NCI-H774 (cell line): Measurements from ENCODE around the gene ADCY7.

ENCODE experiments used
- DNase-seq: peaks from one replicate; lab custom pipeline; 2025; lab: John Stamatoyannopoulos, UW

ADCY7 gene

DNA sequence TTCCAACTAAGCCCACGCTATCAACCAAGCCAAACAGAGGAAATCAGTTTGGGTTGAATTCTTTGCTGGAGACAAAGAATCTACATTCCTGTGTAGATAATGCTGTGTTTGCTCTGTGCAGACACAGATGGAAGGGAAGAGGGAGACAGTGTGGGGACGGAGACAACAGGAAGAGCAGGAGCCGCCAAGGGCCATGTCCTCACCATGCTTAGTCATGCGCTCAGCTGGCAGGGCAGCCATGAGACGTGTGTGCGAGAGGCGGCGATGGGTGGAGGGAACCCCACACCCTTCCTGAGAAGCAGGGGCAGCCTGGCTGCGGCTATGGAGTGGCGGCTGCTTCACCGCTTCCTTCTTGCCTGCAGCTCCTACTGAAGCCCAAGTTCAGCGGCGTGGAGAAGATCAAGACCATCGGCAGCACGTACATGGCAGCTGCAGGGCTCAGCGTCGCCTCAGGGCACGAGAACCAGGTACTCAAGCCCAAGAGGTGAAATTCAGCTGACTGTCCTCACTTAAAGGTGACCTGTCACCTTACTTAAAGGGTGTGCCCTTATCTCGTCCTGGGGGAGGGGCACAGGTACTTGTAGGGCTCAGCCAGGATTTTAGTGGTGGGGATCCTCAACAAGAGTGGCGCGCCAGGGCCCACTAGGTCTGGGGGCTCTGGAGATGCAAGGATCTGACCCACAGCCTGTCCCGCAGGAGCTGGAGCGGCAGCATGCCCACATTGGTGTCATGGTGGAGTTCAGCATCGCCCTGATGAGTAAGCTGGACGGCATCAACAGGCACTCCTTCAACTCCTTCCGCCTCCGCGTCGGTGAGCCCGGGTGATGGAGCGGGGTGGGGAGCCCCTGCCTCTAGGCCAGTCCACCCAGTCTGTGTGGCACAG lies 47.5 kb downstream of the ADCY7 start:
- no peak for DNase-seq

DNA sequence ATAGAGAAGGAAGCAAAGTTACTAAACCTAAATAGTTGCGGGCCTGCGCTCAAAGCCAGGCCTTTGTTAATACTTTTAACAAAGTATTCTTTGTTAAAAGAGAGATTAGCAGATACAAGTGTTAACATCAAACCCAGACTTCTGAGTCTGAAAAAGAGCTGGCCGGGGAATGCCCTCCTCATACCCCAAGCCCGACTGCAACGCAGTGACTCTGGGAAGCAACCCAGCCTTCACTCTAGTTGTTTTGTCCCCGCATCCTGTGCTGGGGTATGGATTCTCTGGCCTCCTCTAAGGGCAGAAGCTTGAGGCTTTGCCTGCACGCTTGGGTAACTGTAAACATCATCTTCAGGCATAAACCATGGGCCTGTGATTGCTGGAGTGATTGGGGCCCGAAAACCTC lies 48.3 kb downstream of the ADCY7 start:
- DNase-seq: no peak

DNA sequence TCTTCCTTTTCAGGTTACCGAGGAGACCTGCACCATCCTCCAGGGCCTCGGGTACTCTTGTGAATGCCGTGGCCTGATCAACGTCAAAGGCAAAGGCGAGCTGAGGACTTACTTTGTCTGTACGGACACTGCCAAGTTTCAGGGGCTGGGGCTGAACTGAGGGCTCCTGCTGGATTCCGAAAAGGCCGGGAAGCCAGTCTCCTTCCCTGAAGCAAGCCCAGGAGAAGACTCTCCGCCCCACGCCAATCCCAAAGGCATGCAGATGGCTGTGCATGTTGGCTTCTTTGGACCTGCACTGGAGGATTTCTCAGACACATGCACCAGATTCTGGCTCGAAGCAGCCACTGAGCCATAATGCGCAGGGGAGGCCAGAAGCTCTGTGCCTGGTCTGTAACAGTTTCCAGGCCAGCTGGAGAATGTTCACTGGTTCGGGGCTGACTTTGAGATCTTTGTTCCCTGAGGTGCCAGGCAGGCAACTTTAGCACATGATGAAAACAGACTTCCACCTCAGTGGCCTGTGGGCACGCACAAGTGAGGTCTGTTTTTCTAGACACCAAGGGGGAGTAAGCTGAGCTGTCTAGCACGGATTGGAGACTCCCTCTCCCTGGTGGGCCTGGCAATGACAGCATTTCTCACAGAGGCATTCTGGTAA lies 49.1 kb downstream of the ADCY7 start:
- DNase-seq: no peak

- no peak for DNase-seq
These were observed 49.9 kb downstream of the ADCY7 start for GRCh38 chr16:50316102-50316847.

GRCh38 chr16:50316848-50317630 lies 50.7 kb downstream of the ADCY7 start:
- DNase-seq: no peak

- no peak for DNase-seq
These were observed 52.6 kb downstream of the ADCY7 start for GRCh38 chr16:50318796-50319578.

DNA sequence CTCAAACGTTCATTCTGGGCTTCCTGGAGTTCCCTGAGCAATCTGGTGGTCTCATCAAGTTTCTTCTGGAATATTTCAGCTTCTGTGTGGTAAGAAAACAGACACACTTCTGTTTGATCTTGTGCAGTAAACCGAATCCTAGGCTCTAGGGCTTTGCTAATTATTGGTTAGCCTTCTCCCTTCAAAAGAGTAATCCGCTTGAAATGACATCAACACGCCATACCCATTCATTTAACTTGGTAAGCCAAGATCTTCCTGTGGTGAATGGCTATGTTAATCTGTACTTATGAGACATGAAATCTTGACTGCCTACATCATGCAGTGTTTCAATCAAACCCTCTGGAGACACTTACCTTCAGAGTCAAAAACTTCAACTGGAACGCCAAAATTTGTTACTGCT lies 54.0 kb downstream of the ADCY7 start:
- no peak for DNase-seq

- DNase-seq: no peak
These were observed 56.0 kb downstream of the ADCY7 start for GRCh38 chr16:50322333-50322732.

- DNase-seq: no peak
These were observed 57.1 kb downstream of the ADCY7 start for GRCh38 chr16:50323335-50324011.

DNA sequence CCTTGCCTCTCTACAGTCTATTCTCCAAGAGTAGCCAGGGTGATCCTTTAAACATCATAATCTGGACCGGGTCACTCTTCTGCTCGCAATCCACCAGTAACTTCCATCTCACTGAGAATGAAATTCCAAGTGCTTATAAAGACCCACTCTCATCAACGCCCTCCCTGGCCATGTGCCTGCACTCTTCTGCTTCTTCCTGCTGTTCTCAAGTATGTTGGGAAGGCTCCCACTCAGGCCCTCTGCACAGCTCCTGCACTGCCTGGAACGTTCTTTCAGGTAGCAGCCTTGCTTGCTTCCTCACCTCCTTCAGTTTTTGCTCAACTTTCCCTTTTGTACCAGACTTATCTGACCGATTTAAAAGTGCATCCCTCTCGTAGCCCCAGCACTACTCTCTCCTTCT lies 58.0 kb downstream of the ADCY7 start:
- DNase-seq: no peak

GRCh38 chr16:50326264-50326663 lies 59.9 kb downstream of the ADCY7 start:
- no peak for DNase-seq

DNA sequence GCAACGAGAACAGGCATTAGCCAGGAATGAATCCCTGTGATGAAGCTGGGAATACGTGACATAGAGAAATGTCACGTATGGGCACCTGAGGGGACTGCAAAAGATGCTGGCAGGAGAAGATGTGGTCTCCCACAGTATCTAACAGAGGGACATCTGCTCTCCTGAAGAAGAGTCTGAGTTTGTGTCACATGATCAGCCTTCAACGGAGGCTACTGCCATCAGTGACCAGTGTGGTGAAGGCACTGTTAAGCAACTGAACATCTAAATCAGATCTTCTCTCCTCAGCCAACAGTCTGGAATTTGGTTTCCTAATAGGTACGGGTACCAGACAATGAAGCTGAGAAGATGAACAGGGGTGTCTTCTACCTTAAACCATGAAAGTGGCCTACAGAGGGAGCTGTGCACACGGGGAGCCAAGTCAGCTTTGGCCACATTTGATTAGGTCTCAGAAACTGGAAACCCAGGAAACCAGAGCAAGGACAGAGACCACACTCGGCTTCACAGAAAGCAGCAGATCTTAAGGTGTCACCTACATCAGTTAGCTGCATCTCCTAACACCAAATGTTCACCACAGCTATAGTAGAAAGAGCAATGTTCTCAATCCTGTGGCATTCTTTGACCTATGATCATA lies 60.6 kb downstream of the ADCY7 start:
- no peak for DNase-seq

DNA sequence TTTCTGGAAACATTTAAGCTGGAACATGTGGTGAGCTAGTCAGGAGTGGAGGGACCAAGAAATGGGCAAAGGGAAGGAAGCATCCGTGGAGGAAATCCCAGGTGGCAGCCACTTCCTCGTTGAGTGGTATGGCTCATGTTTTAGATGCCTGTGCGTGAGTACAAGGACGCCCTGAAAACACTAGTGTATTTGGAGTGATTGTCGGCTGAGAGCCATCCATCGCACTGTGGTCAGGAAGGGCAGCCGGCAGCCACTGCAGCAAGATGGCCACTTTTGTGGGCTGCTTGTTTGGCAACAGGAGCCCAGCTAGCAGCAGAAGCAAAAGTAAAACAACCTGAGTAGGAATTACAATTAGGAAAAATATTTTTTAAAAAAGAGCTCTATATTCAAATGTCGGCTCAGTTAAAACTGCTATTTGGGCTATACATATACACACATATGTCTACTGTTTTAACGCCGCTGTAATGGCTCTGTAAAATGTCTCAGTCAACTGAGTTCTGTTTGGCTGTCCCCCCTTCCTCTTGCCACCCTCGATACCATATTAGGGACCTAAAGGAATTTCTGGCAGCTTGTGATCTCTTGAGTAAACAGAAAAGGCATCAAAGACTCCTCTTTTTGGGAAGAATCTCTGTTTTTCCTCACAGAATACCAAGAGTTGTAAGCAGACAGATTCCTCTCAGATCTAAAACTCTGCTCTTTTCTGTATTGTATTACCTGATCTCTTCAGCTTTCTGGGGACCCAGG lies 63.3 kb downstream of the ADCY7 start:
- no peak for DNase-seq

- DNase-seq: no peak
These were observed 65.2 kb downstream of the ADCY7 start for GRCh38 chr16:50331570-50331969.

DNA sequence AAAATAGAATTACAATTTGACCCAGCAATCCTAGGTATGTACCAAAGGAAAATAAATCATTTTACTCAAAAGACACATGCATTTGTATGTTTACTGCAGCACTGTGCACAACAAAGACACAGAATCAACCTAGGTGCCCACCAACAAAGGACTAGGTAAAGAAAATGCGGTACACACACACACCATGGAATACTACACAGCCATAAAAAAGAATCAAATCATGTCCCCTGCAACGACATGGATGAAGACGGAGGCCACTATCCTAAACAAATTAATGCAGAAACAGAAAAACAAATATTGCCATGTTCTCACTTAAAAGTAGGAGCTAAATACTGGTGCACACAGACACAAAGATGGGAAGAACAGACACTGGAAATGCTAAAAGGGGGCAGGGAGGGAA lies 66.2 kb downstream of the ADCY7 start:
- DNase-seq: no peak

DNA sequence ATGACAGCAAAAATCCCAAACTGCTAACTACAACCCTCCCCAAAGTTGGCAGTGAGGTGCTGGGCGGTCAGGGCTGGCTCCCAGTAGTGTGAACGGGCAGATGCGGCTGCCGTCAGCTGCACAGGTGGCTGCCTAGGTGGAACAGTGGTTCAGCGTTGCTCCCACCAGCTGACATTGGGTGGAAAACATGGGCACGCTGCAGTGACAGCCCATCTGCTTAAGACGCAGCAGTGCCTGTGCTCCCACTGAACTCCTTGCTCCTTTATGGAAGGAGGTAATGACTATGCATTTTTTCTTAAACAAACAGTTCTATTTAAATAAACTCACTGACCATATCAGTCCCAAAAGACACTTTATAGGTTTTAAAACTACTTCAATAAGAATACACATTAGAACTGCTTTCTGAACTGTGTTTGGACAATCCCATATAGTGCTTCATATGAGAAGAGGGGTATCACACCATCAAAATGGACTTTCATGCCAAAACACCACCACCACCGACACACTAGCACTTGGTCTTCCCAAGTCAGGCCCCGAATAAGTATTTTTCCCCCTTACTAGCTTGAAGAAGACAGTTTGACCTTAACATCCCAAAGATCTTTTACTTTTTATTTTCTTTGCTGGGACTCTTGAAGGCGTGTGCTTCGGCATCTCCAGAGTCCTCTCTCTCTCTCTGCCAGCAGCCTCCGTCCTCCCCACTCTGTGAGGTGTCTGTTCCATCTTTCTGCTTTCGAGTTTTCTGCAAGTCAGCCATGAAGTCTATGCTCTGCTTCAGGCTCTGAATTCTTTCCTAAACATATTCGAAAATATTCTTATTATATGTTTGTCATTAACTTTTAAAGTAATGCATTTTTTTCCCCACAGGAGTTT lies 68.0 kb downstream of the ADCY7 start:
- DNase-seq: no peak

DNA sequence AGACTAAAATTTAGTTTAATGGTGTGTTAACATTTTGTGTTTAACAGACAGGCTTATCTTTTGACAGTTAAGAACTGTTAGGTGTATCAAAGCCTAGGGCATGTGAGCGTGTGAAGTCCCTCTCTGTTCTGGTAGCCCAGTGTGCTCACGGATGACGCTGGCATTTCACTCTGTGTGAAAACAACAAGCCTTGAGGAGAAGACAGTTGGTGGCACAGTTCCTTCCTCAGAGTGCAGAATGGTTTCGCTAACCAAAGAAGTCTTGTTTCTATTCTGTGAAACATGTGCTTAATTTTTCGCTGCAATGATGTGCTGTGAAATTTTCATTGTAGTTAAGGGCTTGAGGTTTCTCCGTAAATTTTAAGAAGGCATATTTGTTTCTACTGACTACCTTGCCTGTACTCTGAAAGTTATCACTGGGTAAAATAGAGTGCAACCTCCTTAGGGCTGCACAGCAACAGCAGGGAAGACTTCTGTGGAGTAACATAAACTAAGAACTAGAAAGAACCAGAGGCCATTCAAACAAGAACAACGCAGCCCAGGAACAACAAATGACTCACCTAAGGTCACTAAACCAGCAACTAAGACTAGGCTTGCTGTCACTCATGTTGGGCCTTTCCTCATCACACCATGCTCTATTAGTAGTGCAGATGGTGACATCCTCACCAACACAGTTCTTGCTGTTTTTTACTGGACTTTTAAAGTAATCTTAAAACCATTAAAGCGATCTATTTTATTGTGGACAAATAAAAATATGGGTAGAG lies 69.0 kb downstream of the ADCY7 start:
- no peak for DNase-seq

- DNase-seq: no peak
These were observed 70.5 kb downstream of the ADCY7 start for GRCh38 chr16:50336884-50337283.
